Stimulated activated CD4-positive, alpha-beta T cell treated with anti-CD3 and anti-CD28 coated beads, TNF-alpha, amount 100 ng/mL, for 24 hours (primary cell): ENCODE results near the gene DCTPP1.

ENCODE experiments used
- DNase-seq, 3 experiments: peaks; one replicate each; pipeline ENCODE4 v3.0.0-alpha.2; 2020; ENCODE audit warnings: low read depth in 3 of 3

DCTPP1 gene

GRCh38 chr16:30447512-30448226 lies 17.8 kb upstream of the DCTPP1 start:
- no peak for DNase-seq

GRCh38 chr16:30446203-30446595 lies 16.4 kb upstream of the DCTPP1 start:
- DNase-seq = no peak

GRCh38 chr16:30445408-30446202 lies 15.8 kb upstream of the DCTPP1 start, which contains the start of gene SEPHS2:
TSS of gene SEPHS2 (minus strand) at chr16:30445874. CDS start at chr16:30445727, 147 bp downstream.
- peak; percentile 87 to 98 (median 93) for DNase-seq

GRCh38 chr16:30445149-30445407 lies 15.2 kb upstream of the DCTPP1 start:
- no peak for DNase-seq

GRCh38 chr16:30444231-30445148 lies 14.7 kb upstream of the DCTPP1 start:
- DNase-seq = no peak

GRCh38 chr16:30443631-30444030 lies 13.8 kb upstream of the DCTPP1 start:
- DNase-seq = no peak

- no peak for DNase-seq
Observed at GRCh38 chr16:30439720-30440348, 10.0 kb upstream of the DCTPP1 start.

- DNase-seq = no peak
Observed at GRCh38 chr16:30438835-30439234, 9.0 kb upstream of the DCTPP1 start.

- DNase-seq = no peak
Observed at GRCh38 chr16:30437511-30438046, 7.7 kb upstream of the DCTPP1 start.

GRCh38 chr16:30434852-30435251 lies 5.0 kb upstream of the DCTPP1 start:
- peak in 2 of 3 experiments; percentile 47 to 76 for DNase-seq

- DNase-seq = no peak
Observed at GRCh38 chr16:30430428-30430970, 669 bp upstream of the DCTPP1 start.

GRCh38 chr16:30429418-30429677 lies 482 bp downstream of the DCTPP1 start:
- no peak for DNase-seq

GRCh38 chr16:30428055-30428454 lies 1.8 kb downstream of the DCTPP1 start:
- DNase-seq = no peak

GRCh38 chr16:30421010-30421409 lies 8.8 kb downstream of the DCTPP1 start:
- DNase-seq = no peak

- no peak for DNase-seq
Observed at GRCh38 chr16:30418350-30419181, 11.3 kb downstream of the DCTPP1 start.

- DNase-seq = peak; percentile 75 to 87 (median 77)
Observed at GRCh38 chr16:30417529-30418349, 12.1 kb downstream of the DCTPP1 start.

GRCh38 chr16:30416624-30417528 lies 13.0 kb downstream of the DCTPP1 start:
- no peak for DNase-seq

GRCh38 chr16:30416047-30416603 lies 13.7 kb downstream of the DCTPP1 start:
- no peak for DNase-seq
